HG03108 (cell line): ENCODE data around the gene CTDSP1.

ENCODE experiments used
- ATAC-seq: cut with Tn5 transposase; IDR thresholded peaks from one replicate; pipeline ENCODE4 v1.9.1; 2021; ENCODE audit warnings: moderate library complexity; ENCODE audit not compliant: unreplicated experiment

Gene CTDSP1

DNA sequence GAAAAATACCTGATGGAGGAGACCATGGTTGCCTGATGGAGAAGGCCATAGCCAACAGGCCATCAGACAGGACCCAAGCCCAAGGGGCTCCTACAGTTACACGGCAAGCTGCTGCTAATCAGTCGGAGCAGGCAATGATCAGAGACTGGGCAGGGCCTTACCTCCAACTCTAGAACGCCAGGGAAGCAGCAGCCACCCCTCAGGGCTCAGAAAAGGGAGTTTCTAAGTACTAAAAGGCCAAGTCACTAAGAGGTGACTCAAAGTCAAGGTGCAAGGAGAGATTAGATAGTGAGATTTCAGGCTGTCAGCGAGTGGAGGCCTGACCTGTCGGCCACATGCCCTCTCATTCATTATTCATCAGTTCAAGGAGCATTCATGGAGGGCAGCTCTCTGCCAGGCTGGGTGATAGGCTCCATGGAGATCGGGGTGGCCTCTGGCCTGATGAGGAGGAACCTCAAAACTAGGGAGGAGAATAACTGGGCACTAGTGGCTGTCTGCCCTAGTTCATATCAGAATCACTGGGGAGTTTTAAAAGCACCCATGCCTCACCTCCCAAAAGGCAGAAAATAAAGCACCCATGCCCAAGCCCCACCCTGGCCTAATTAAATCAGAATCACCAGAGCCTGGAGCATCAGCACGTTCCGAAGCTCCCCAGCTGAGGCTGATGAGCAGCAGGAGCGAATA is 22.9 kb downstream of the CTDSP1 start:
- no peak for ATAC-seq

DNA sequence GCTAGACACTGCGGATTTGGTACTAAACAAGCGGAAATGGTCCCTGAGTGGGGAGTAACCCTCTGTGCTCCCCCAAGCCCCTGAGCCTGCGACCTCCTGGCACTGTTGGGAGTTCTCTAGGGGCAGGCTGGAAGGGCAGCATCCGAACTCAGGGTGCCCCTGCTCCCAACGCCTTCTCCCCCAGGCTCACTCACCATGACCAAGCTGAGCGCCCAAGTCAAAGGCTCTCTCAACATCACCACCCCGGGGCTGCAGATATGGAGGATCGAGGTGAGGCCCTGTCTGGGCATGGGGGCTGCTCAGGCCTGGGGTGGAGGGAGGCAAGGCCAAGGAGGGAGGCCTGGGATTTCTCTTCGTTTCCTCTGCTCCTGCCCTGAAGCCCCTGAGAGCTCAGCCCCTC is 23.9 kb downstream of the CTDSP1 start:
- no peak for ATAC-seq

DNA sequence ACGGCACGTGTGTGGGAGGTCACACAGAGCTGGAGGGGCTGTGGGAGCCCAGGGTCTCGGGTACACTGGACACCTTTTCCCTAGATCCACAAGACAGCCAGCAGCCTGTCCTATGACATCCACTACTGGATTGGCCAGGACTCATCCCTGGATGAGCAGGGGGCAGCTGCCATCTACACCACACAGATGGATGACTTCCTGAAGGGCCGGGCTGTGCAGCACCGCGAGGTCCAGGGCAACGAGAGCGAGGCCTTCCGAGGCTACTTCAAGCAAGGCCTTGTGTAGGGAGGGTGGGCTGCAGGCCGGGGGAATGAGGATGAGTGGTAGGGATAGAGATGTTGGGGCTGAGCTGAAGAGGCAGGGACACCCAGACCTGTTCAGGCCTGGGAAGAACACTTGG is 25.9 kb downstream of the CTDSP1 start:
- ATAC-seq = no peak

DNA sequence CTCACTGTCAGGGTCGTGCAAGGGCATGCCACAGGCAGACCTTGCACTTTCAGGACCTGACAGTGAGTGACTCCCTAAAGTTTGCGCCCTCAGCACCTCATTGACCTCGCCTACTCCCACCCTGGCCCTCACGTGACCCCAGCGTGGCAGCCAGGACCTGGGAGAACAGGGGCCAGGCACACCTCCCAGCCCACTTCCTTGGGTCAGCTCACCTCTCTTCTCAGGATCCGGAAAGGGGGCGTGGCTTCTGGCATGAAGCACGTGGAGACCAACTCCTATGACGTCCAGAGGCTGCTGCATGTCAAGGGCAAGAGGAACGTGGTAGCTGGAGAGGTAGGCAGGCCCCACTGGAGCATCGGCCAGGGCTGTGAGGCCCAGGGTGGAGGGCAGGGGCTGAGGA is 28.1 kb downstream of the CTDSP1 start:
- no peak for ATAC-seq

DNA sequence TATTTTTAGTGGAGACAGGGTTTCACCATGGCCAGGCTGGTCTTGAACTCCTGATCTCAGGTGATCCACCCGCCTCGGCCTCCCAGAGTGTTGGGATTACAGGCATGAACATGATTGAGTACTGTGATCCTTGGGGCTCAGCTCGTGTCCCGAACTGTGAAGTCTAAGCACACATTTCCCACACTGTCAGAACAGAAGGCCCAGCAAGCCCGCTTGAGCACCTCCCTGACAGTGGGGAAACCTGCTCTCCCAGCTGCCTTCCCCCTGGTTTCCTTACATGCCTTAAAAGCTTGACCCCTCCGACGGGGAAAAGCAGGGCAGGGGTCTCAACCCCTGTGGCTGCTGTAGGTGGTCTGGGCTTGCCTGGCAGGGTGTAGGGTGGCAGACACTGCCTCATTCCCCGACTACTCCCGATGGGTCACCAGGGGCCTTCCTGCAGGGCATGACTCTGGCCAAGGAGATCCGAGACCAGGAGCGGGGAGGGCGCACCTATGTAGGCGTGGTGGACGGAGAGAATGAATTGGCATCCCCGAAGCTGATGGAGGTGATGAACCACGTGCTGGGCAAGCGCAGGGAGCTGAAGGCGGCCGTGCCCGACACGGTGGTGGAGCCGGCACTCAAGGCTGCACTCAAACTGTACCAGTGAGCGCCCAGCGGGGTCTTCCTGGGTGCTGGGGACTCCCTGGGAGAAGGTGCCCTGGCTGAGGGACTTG is 29.3 kb downstream of the CTDSP1 start:
- ATAC-seq = no peak

DNA sequence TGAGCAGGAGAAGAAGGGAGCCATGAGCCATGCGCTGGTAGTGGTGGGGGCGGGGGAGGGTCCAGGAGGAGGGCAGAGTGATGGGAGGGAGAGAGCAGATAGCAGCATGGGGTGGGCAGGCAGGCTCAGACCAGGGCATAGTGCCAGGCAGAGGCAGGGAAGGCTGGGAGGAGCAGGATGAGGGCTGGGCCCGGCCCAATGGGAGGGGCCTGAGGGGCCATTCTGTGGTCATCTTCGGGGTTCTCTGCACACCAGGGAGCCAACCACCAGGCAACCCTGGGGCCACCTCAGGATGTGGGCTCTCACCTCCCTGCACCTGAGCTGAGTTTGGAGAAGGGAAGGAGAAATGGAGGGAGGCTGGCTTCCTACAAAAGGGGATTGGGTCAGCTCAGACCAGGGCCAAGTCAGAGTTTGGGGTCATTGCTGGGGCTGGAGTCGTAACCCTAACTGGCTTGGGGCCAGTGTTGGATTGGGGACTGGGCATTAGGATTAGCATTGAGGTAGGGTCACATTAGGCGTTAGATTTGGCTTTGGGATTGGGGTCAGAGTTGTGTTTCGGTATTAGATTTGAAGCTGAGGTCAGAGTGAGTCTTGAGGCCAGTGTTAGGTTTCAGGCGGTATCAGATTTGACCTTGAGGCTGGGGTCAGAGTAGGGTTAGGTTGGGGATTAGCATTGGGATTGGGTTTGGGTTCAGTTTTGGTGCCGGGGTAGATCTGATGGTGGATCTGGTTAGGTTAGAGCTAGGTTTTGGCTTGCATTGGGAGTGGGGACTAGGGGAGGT is 30.4 kb downstream of the CTDSP1 start:
- no peak for ATAC-seq

DNA sequence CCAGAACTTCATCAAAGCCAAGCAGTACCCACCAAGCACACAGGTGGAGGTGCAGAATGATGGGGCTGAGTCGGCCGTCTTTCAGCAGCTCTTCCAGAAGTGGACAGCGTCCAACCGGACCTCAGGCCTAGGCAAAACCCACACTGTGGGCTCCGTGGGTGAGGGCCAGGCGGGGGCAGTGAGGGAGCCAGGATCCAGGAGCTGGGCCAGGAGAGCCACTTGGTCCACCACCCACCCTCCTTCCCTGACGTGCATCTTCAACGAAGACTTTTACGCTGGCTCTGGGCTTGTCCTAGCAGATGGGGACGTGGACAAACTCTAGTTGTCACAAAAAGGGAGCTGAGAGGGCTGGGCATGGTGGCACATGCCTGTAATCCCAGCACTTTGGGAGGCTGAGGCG is 31.1 kb downstream of the CTDSP1 start:
- ATAC-seq = no peak

DNA sequence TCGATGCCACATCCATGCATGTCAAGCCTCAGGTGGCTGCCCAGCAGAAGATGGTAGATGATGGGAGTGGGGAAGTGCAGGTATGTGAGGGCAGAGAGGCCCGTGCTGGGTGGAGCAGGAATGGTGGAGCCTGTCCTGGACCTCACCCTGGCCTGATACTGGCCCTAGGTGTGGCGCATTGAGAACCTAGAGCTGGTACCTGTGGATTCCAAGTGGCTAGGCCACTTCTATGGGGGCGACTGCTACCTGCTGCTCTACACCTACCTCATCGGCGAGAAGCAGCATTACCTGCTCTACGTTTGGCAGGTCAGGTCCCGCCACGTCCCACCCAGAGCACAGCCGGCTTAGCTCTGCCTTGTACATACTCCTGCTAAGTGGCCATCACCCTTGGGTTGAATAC is 32.2 kb downstream of the CTDSP1 start:
- no peak for ATAC-seq

DNA sequence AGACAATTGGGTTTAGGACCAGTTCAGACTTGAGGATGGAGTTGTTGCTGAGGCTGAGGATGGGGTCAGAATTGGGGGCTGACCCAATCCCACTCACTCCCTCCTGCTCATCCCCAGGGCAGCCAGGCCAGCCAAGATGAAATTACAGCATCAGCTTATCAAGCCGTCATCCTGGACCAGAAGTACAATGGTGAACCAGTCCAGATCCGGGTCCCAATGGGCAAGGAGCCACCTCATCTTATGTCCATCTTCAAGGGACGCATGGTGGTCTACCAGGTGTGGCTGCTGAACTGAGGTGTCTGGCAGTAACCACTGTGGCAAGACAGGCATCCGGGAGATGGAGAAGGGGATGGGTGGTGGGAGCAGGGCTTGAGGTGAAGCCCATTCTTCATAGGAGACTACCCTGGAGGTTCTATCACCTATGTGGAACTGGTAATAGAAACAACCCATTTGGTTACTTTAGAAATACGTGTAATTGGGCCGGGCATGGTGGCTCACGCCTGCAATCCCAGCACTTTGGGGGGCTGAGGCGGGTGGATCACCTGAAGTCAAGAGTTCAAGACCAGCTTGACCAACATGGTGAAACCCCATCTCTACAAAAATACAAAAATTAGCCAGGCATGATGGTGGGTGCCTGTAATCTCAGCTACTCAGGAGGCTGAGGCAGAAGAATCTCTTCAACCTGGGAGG is 33.2 kb downstream of the CTDSP1 start:
- ATAC-seq = no peak

DNA sequence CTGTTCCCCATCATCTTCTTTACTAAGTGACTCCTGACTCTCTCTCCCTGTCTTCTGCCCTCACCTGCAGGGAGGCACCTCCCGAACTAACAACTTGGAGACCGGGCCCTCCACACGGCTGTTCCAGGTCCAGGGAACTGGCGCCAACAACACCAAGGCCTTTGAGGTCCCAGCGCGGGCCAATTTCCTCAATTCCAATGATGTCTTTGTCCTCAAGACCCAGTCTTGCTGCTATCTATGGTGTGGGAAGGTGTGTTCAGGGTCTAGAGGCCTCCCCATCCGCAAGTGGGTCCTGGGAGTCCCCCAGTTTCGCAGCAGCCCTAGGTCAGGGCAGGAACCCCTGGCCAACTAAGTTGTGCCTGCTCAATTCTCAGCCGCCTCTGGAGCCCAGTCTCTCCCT is 34.8 kb downstream of the CTDSP1 start:
- ATAC-seq = no peak

DNA sequence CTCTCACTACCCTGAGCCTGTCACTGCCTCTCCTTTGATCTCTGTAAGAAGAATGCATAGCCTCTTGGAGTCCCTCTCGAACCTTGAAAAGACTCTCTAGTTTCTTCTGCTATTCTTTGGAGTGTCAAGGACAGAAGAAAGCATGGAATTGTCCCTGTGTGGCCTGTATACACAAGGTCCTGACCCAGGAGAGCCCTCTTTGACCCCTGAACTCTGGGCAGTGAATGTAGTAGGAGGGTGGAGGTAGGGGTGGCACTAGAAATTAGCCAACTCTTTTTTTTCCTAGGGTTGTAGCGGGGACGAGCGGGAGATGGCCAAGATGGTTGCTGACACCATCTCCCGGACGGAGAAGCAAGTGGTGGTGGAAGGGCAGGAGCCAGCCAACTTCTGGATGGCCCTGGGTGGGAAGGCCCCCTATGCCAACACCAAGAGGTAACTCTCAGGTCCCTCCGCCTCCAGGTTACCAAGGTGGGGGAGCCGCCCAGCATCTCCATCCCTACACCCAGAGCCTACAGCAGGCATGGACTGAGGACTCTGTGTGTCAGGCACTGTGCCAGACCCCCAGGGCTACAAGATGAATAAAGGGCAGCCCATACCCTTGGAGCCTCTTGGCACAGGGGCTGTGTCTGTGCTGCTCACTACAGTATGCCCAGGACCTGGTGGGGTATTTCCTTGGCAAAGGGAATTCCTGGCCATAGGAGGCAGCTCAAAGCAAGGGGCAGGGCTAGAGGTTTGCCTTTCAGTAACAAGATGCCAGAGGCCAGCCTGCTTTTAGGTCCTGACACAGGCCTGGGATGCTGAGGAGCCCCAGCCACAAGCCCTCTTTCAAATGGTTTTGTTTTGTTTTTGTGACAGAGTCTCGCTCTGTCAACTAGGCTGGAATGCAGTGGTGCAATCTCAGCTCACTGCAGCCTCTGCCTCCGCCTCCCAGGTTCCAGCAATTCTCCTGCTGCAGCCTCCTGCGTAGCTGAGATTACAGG is 35.6 kb downstream of the CTDSP1 start:
- ATAC-seq = no peak

DNA sequence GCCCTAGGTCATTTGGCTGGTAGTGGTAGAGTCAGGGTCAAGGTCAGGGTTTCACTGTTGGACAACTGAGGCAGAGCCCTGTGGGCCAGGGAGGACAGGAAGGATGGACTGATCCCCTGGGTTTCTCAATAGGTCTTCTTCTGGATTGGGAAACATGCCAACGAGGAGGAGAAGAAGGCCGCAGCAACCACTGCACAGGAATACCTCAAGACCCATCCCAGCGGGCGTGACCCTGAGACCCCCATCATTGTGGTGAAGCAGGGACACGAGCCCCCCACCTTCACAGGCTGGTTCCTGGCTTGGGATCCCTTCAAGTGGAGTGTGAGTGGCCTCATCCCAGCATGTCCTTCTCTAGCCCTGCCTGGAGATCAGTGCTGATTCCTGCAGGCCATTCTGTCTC is 37.3 kb downstream of the CTDSP1 start:
- no peak for ATAC-seq

DNA sequence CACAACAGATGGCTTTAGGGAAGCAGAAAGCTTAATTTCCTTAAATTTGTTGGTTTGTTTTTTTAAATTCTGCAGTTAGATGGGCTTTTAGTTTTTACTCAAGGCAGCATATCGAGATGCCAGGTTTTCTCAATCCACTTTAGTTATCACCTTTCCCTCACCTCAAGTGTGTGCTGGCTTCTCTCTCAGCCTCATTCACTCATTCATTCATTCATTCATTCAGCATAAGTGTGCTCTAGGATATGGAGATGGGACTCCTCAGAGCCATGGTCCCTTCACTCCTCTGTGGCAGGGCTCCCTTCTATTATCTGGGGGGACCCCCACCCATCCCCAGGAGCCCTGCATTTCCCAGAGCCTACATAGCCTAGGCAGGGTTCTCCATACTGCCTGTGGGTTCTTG is 38.3 kb downstream of the CTDSP1 start:
- ATAC-seq = no peak

DNA sequence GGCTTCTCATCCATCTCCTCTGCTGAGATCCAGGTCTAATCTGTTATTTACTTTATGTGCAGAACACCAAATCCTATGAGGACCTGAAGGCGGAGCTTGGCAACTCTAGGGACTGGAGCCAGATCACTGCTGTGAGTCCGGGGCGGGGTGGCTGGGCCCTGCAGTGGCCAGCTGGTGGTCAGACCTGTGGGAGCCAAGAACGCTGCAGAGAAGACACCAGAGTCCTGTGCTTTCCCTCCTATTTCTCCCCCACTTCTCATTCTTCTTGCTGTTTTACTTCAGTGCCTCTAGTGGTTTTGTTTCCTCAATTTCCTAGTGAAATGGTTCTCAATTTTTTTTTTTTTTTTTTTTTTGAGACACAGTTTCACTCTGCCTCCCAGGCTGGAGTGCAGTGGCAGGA is 38.9 kb downstream of the CTDSP1 start:
- ATAC-seq = no peak

DNA sequence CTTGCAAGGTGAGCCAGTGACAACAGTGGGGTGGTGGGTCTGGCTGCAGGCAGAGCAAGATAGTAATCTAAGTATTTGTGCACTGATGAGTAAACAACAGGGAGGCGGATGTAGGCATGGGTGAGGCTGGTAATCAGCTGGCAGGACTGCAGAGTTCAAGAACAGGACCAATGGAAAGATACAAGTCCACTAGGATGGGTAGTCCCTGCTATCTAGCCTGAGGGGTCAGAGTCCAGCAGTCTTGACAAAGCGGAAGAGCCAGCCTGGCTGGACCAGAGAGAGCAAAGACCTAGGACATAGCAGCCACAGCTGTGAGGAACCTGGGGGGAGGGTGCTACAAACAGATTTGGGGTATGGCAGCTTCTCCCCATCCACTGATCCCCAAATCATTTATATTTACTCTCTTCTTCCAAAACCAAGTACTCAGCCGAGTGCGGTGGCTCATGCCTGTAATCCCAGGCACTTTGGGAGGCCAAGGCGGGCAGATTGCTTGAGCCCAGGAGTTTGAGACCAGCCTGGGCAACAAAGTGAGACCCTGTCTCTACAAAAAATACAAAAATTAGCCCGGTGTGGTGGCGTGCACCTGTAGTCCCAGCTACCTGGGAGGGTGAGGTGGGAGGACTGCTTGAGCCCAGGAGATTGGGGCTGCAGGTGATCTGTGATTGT is 45.2 kb downstream of the CTDSP1 start:
- ATAC-seq = no peak

DNA sequence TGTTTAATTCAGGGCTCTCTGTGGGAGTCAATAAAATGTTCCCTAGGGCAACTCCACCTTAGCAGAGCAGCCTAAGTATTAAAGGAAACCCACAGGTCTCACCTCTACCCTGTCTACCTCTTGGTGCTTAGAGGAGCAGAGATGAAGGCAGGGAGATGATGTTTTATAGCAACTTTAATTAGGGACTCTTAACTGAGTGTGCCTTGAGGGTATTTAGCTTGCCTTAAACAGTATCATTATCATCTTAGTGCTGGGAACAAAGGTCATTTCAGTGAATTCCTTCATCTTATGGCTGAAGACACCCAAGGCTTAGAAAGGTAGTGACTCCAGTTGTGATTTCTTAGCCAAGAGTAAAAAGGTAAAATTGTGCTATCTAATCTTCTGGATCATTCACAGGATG is 45.9 kb downstream of the CTDSP1 start:
- no peak for ATAC-seq

DNA sequence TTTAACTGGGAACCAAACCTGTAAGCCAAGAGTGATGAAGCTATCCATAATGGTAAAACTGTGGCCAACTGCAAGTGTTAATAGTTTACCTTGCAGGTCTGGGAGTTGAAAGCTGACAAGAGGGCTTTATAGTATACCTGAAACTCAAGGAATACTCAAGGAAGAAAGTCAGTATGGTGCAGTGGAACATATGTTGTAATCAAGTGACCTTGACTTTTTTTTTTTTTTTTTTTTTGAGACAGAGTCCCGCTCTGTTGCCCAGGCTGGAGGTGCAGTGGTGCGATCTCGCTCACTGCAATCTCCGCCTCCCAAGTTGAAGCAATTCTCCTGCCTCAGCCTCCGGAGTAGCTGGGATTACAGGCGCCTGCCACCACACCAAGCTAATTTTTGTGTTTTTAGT is 46.9 kb downstream of the CTDSP1 start:
- ATAC-seq = no peak

DNA sequence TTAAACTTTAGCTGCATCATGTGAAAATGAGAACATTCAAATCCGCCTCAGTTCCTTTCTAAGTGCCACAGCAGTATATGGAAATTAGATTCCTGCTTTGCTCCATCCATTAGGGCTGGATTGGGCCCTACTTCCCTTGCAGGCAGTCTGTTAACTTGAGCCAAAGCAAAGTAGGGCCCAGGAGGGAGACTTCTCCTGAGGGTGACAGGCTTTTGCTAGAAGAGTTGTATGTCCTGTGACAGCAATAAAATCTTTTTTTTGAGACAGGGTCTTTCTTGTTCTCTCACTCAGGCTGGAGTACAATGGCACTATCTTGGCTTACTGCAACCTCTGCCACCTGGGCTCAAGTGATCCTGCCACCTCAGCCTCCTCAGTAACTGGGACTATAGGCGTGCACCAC is 47.4 kb downstream of the CTDSP1 start:
- no peak for ATAC-seq

DNA sequence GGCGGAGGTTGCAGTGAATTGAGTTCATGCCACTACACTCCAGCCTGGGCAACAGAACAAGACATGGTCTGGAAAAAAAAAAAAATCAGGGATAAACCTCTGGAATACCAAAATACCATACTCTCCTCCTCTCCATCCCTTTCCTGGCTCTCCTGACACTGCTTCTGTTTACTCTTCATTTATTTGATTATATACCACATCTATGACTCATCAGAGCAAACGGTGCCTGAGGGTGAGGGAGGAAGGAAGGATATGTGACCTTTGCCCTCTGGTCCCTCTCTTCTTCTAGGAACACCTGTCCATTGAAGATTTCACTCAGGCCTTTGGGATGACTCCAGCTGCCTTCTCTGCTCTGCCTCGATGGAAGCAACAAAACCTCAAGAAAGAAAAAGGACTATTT is 49.3 kb downstream of the CTDSP1 start:
- no peak for ATAC-seq

DNA sequence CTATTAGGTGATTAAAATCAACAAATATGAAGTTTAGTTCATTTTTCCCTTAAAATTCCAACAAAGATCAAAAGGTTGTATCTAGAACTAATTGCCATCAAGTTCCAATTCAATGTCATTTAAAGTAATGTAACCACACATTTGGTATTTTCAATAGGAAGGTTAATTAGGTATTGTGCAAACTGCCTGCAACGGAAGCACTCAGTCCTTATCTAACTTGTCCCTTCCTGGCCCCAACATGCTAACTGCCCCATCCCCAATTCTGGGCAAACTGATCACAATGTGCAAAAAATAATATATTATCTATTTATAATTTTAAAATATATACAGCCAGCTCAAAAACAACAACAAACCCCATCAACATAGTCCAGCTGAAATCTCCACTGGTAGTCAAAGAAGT is 52.4 kb downstream of the CTDSP1 start:
- ATAC-seq = no peak
